Neural progenitor cell (in vitro differentiated cells): ENCODE data around the gene DOLK. TPM values are rescaled to one million over a fixed set of nuclear protein-coding genes. Genes with fewer than 3 reads are reported as not detected.

Source experiments
- DNase-seq: peaks from one replicate; pipeline ENCODE4 v3.0.0-alpha.2; 2016; ENCODE audit warnings: low spot score
- H2AFZ ChIP-seq: fragments of 200-600 bp; sonication (generic); replicated peaks from 2 replicates; pipeline ENCODE4 v1.6.1; 2016; ENCODE audit warnings: antibody characterized with exemption
- H3F3A ChIP-seq: fragments of 200-600 bp; sonication (generic); 2 replicates; pipeline ENCODE4 v1.6.1; 2016; ENCODE audit warnings: antibody characterized with exemption, low read depth
- H3K27ac ChIP-seq: fragments of 200-600 bp; sonication (generic); 2 replicates; pipeline ENCODE4 v1.5.1; 2016; ENCODE audit warnings: mild to moderate bottlenecking
- H3K27me3 ChIP-seq: fragments of 200-600 bp; sonication (generic); 2 replicates; pipeline ENCODE4 v1.6.1; 2016; ENCODE audit warnings: mild to moderate bottlenecking, moderate library complexity
- H3K36me3 ChIP-seq: fragments of 200-600 bp; sonication (generic); 2 replicates; pipeline ENCODE4 v1.5.1; 2016
- H3K4me1 ChIP-seq: fragments of 200-600 bp; sonication (generic); 2 replicates; pipeline ENCODE4 v1.6.1; 2016; ENCODE audit warnings: mixed run types
- H3K4me2 ChIP-seq: fragments of 200-600 bp; sonication (generic); 2 replicates; pipeline ENCODE4 v1.6.1; 2016
- H3K4me3 ChIP-seq: fragments of 200-600 bp; sonication (generic); 2 replicates; pipeline ENCODE4 v1.5.1; 2016
- H3K79me2 ChIP-seq: fragments of 200-600 bp; sonication (generic); 2 replicates; pipeline ENCODE4 v1.6.1; 2016; ENCODE audit warnings: low read depth
- H3K9ac ChIP-seq: fragments of 200-600 bp; sonication (generic); 2 replicates; pipeline ENCODE4 v1.6.1; 2016
- H3K9me3 ChIP-seq: fragments of 200-600 bp; sonication (generic); 2 replicates; pipeline ENCODE4 v1.5.1; 2016; ENCODE audit warnings: low read depth
- H4K20me1 ChIP-seq: fragments of 200-600 bp; sonication (generic); 2 replicates; pipeline ENCODE4 v1.6.1; 2016; ENCODE audit warnings: low read depth
- H3K27ac Mint-ChIP-seq: 3 replicates; pipeline ENCODE4 v1.8.0; 2021; ENCODE audit warnings: mixed read lengths
- H3K27me3 Mint-ChIP-seq: 2 replicates; pipeline ENCODE4 v1.8.0; 2022; ENCODE audit warnings: low read depth, mild to moderate bottlenecking, inconsistent platforms, moderate library complexity, mixed read lengths; ENCODE audit not compliant: insufficient read depth
- H3K36me3 Mint-ChIP-seq: 3 replicates; pipeline ENCODE4 v1.8.0; 2021; ENCODE audit warnings: mixed read lengths
- H3K4me1 Mint-ChIP-seq: 3 replicates; pipeline ENCODE4 v1.8.0; 2021; ENCODE audit warnings: mixed read lengths
- H3K4me3 Mint-ChIP-seq: 3 replicates; pipeline ENCODE4 v1.8.0; 2021; ENCODE audit warnings: mild to moderate bottlenecking, moderate library complexity, mixed read lengths
- H3K9me3 Mint-ChIP-seq: 3 replicates; pipeline ENCODE4 v1.8.0; 2020; ENCODE audit warnings: mixed read lengths
- CTCF ChIP-seq: fragments of 200-600 bp; sonication (generic); IDR thresholded peaks from 2 replicates; pipeline ENCODE4 v1.5.1; 2017; ENCODE audit warnings: antibody characterized with exemption, mild to moderate bottlenecking
- EZH2 ChIP-seq: fragments of 200-600 bp; sonication (generic); IDR thresholded peaks from 2 replicates; pipeline ENCODE4 v1.6.1; 2017; ENCODE audit warnings: antibody characterized with exemption, mild to moderate bottlenecking, moderate library complexity
- EZH2phosphoT487 ChIP-seq: fragments of 200-600 bp; sonication (generic); IDR thresholded peaks from 2 replicates; pipeline ENCODE4 v1.6.1; 2017; ENCODE audit warnings: antibody characterized with exemption
- total RNA-seq: library from RNA; depleted of rRNA; stranded (reverse); fragments of >200 nt; gene quantifications from 2 replicates; pipeline ENCODE4 v1.2.3, GENCODE V29; 2015; ENCODE audit warnings: low replicate concordance

Gene DOLK
- total RNA-seq, 1 donor from 2014 or later = 8.2 TPM

- Histone ChIP-seq H3F3A (no peaks in the 10 kb centered on the region), H2AFZ (no peak overlapping the region), H3K4me2 (no peak overlapping the region), H3K4me1 (peaks cover 16% of the 10 kb centered on the region), H4K20me1 (peaks cover 35% of the 10 kb centered on the region), H3K36me3 (no peaks in the 10 kb centered on the region), H3K9me3 (no peaks in the 10 kb centered on the region), H3K4me3 (no peak overlapping the region), H3K27ac (no peak overlapping the region), H3K79me2 (peaks cover 11% of the 10 kb centered on the region), H3K9ac (no peak overlapping the region), H3K27me3 (no peaks in the 10 kb centered on the region)
- Mint-ChIP-seq H3K4me1 (peaks cover 16% of the 10 kb centered on the region), H3K27me3 (peaks cover 3% of the 10 kb centered on the region), H3K9me3 (no peaks in the 10 kb centered on the region), H3K36me3 (peaks cover 26% of the 10 kb centered on the region), H3K4me3 (no peak overlapping the region), H3K27ac (no peak overlapping the region)
- DNase-seq = no peak
- no peak for TF ChIP-seq EZH2
- TF ChIP-seq CTCF = no peak
- TF ChIP-seq EZH2phosphoT487 = no peak
Observed at GRCh38 chr9:128910906-128911305, 36.5 kb downstream of the DOLK start.

GRCh38 chr9:128909859-128910258 lies 37.5 kb downstream of the DOLK start:
- no peak for TF ChIP-seq CTCF
- TF ChIP-seq EZH2phosphoT487 = no peak
- no peak for TF ChIP-seq EZH2
- H3K79me2 ChIP-seq = peaks cover 11% of the 10 kb centered on the region
- no peaks in the 10 kb centered on the region for H3K27me3 Mint-ChIP-seq
- H3K4me1 ChIP-seq = peaks cover 16% of the 10 kb centered on the region
- H3K4me3 Mint-ChIP-seq = no peak overlapping the region
- H3K4me2 ChIP-seq = no peak overlapping the region
- H3K36me3 ChIP-seq = no peaks in the 10 kb centered on the region
- peaks cover 35% of the 10 kb centered on the region for H4K20me1 ChIP-seq
- no peaks in the 10 kb centered on the region for H3F3A ChIP-seq
- DNase-seq = no peak
- H2AFZ ChIP-seq = no peak overlapping the region
- H3K9me3 Mint-ChIP-seq = no peaks in the 10 kb centered on the region
- no peak overlapping the region for H3K4me3 ChIP-seq
- no peak overlapping the region for H3K27ac Mint-ChIP-seq
- H3K27ac ChIP-seq = no peak overlapping the region
- no peaks in the 10 kb centered on the region for H3K9me3 ChIP-seq
- H3K27me3 ChIP-seq = no peaks in the 10 kb centered on the region
- H3K4me1 Mint-ChIP-seq = peaks cover 16% of the 10 kb centered on the region
- peaks cover 23% of the 10 kb centered on the region for H3K36me3 Mint-ChIP-seq
- H3K9ac ChIP-seq = no peak overlapping the region

GRCh38 chr9:128908372-128908771 lies 39.0 kb downstream of the DOLK start:
- DNase-seq = no peak
- H3K9me3 ChIP-seq = no peaks in the 10 kb centered on the region
- H3K36me3 ChIP-seq = no peaks in the 10 kb centered on the region
- no peak overlapping the region for H3K9ac ChIP-seq
- peaks cover 16% of the 10 kb centered on the region for H3K4me1 ChIP-seq
- Mint-ChIP-seq H3K4me1 (peaks cover 16% of the 10 kb centered on the region), H3K27ac (no peak overlapping the region), H3K36me3 (peaks cover 23% of the 10 kb centered on the region), H3K4me3 (no peak overlapping the region), H3K9me3 (no peaks in the 10 kb centered on the region), H3K27me3 (no peaks in the 10 kb centered on the region)
- H3K4me3 ChIP-seq = no peak overlapping the region
- H4K20me1 ChIP-seq = peaks cover 32% of the 10 kb centered on the region
- H3K4me2 ChIP-seq = no peak overlapping the region
- H3F3A ChIP-seq = no peaks in the 10 kb centered on the region
- peaks cover 16% of the 10 kb centered on the region for H3K79me2 ChIP-seq
- H2AFZ ChIP-seq = no peak overlapping the region
- no peak for TF ChIP-seq EZH2
- TF ChIP-seq EZH2phosphoT487 = no peak
- no peak for TF ChIP-seq CTCF
- no peak overlapping the region for H3K27ac ChIP-seq
- no peaks in the 10 kb centered on the region for H3K27me3 ChIP-seq
